Right atrium auricular region (tissue), 2 donors: ENCODE data around the gene RNF145. TPM values are rescaled to one million over a fixed set of nuclear protein-coding genes. Genes with fewer than 3 reads are reported as not detected.
A peak's percentile ranks its signal among the peaks of the same experiment; 100 is the strongest.

Experiments
- DNase-seq: peaks from one replicate; pipeline ENCODE4 v3.0.0-alpha.2; 2019; ENCODE audit warnings: low spot score
- H3K27ac ChIP-seq, 2 donors: fragments of 200-600 bp; sonication (generic); 1 replicate in 1 of 2; 2 replicates in 1 of 2; pipeline ENCODE4 v1.5.1; 2016 to 2019
- H3K27me3 ChIP-seq, 2 donors: fragments of 200-600 bp; sonication (generic); one replicate each; pipeline versions ENCODE4 v1.5.1 to v1.6.0; 2017 to 2019
- H3K36me3 ChIP-seq: fragments of 200-600 bp; sonication (generic); one replicate; pipeline ENCODE4 v1.5.1; 2016
- H3K4me1 ChIP-seq, 2 donors: fragments of 200-600 bp; sonication (generic); one replicate each; pipeline versions ENCODE4 v1.5.1 to v1.6.0; 2017 to 2019
- H3K4me3 ChIP-seq, 2 donors: fragments of 200-600 bp; sonication (generic); 1 replicate in 1 of 2; 2 replicates in 1 of 2; pipeline ENCODE4 v1.5.1; 2017 to 2019; ENCODE audit warnings: mild to moderate bottlenecking in 1 of 2, moderate library complexity in 1 of 2
- H3K9me3 ChIP-seq, 2 donors: fragments of 200-600 bp; sonication (generic); one replicate each; pipeline ENCODE4 v1.5.1; 2019
- total RNA-seq, 2 donors: library from RNA; depleted of rRNA; stranded (reverse); fragments of >200 nt; gene quantifications; one replicate each; pipeline ENCODE4 v1.1.0, GENCODE V29; 2016
- TF ChIP-seq, protein P1 (sequence below), 2 donors: fragments of 200-600 bp; sonication (generic); IDR thresholded peaks; one replicate each; pipeline ENCODE4 v1.5.1; 2019; ENCODE audit warnings: antibody characterized with exemption in 2 of 2

RNF145 gene
- total RNA-seq, 2 donors from 2014 or later: 18.1 to 29.9 TPM

- Histone ChIP-seq H3K27ac (no peak overlapping the region), H3K27me3 (no peaks in the 10 kb centered on the region), H3K9me3 (no peaks in the 10 kb centered on the region), H3K36me3 (peaks cover 8% of the 10 kb centered on the region), H3K4me3 (no peak overlapping the region), H3K4me1 (peaks cover 0 to 8% of the 10 kb centered on the region in 2 donors)
- TF ChIP-seq, protein P1, sequence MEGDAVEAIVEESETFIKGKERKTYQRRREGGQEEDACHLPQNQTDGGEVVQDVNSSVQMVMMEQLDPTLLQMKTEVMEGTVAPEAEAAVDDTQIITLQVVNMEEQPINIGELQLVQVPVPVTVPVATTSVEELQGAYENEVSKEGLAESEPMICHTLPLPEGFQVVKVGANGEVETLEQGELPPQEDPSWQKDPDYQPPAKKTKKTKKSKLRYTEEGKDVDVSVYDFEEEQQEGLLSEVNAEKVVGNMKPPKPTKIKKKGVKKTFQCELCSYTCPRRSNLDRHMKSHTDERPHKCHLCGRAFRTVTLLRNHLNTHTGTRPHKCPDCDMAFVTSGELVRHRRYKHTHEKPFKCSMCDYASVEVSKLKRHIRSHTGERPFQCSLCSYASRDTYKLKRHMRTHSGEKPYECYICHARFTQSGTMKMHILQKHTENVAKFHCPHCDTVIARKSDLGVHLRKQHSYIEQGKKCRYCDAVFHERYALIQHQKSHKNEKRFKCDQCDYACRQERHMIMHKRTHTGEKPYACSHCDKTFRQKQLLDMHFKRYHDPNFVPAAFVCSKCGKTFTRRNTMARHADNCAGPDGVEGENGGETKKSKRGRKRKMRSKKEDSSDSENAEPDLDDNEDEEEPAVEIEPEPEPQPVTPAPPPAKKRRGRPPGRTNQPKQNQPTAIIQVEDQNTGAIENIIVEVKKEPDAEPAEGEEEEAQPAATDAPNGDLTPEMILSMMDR (IDR thresholded peaks at IDR 0.05): no peak
- DNase-seq: no peak
Measured at GRCh38 chr5:159198063-159199036, 11.0 kb downstream of the RNF145 start.

- Histone ChIP-seq H3K27ac (peak overlapping the region in 1 of 2 donors; percentile 0), H3K27me3 (no peaks in the 10 kb centered on the region), H3K4me3 (no peak overlapping the region), H3K9me3 (no peaks in the 10 kb centered on the region), H3K4me1 (no peaks in the 10 kb centered on the region), H3K36me3 (peaks cover 8% of the 10 kb centered on the region)
- no peak for DNase-seq
- TF ChIP-seq, protein P1 (IDR thresholded peaks at IDR 0.05): no peak
Measured at GRCh38 chr5:159195775-159196174, 13.6 kb downstream of the RNF145 start.

DNA sequence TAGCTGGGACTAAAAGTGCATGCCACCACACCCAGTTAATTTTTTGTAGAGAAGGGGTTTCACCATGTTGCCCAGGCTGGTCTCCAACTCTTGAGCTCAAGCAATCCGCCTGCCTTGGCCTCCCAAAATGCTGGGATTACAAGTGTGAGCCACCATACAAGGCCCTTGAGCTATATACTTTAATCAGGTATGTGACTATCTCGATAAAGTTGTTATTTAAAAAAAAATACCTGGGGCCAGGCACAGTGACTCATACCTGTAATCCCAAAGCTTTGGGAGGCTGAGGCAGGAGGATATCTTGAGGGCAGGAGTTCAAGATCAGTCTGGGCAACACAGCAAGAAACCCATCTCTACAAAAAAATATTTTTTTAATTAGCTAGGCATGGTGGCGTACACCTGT is 19.2 kb downstream of the RNF145 start:
- TF ChIP-seq, protein P1 (IDR thresholded peaks at IDR 0.05): no peak
- Histone ChIP-seq H3K4me3 (no peak overlapping the region), H3K9me3 (no peaks in the 10 kb centered on the region), H3K36me3 (peaks cover 22% of the 10 kb centered on the region), H3K4me1 (peaks cover 0 to 5% of the 10 kb centered on the region in 2 donors), H3K27ac (no peak overlapping the region), H3K27me3 (no peaks in the 10 kb centered on the region)
- no peak for DNase-seq

DNA sequence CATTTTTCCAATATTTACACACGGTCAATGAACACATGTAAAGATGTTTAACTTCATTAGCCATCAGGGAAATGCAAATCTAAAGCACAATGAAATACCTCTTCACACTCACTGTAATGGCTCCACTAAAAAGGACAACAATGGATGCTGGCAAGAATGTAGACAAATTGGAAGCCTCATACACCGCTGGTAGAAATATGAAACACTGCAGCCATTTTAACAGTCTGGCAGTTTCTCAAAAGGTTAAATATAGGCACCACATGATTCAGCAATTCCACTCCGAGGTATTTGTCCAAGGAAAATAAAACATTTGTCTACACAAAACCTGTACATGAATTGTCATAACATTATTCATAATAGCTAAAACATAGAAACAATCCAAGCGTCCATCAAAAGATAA is 20.0 kb downstream of the RNF145 start:
- Histone ChIP-seq H3K4me3 (no peak overlapping the region), H3K4me1 (peaks cover 0 to 14% of the 10 kb centered on the region in 2 donors), H3K27me3 (no peaks in the 10 kb centered on the region), H3K36me3 (peaks cover 19% of the 10 kb centered on the region), H3K9me3 (no peaks in the 10 kb centered on the region), H3K27ac (no peak overlapping the region)
- TF ChIP-seq, protein P1 (IDR thresholded peaks at IDR 0.05): no peak
- DNase-seq: no peak

DNA sequence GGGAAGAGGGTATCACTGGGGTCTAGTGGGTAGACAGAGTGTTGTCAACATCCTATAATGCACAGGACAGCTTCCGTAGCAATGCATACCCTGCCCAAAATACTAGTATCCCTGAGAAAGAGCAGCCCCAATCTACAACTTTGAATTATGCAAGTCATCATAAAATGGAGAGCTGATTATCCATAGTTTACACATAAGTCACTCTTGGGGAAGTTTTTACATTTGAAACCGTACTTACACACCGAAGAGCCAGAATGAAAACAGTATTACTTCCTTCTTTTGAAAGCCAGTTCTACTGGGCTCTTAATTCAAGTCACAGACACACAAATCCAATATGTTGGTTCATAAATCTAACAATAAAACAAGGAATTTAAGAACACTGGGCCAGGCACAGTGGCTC is 21.6 kb downstream of the RNF145 start:
- TF ChIP-seq, protein P1 (IDR thresholded peaks at IDR 0.05): no peak
- Histone ChIP-seq H3K9me3 (no peaks in the 10 kb centered on the region), H3K4me1 (peaks cover 0 to 19% of the 10 kb centered on the region in 2 donors), H3K36me3 (peaks cover 14% of the 10 kb centered on the region), H3K27me3 (no peaks in the 10 kb centered on the region), H3K4me3 (no peak overlapping the region), H3K27ac (no peak overlapping the region)
- no peak for DNase-seq
